ENCODE data around the gene MRPL46.

DNA sequence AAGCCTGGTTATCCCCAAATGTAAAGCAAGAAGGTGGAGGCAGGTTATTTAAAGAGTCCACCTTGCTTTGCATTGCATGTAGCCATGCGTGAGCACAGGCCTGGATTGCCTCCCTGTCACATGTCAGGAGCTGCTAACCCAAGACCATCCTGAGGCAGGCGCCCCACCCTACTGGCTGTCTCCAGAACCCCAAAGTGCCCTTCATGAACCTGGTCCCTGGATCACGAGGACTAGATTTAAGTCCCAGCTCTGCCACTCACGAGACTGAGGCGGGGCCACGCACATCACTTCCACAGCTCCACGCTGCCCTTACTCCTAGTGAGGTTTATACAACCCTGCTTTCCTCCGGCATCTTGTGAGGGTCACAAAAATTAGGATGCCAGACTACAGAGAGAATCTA, 17.6 kb downstream of the MRPL46 start:
- TF ChIP-seq POLR2AphosphoS5 (IDR thresholded peaks at IDR 0.05; ENCODE audit: low read depth) (no peak), EZH2 (IDR thresholded peaks at IDR 0.05; ENCODE audit: low read depth, unreplicated experiment) (no peak), JUNB (IDR thresholded peaks at IDR 0.05; ENCODE audit: unreplicated experiment) (no peak)
- TF ChIP-seq, protein P1, sequence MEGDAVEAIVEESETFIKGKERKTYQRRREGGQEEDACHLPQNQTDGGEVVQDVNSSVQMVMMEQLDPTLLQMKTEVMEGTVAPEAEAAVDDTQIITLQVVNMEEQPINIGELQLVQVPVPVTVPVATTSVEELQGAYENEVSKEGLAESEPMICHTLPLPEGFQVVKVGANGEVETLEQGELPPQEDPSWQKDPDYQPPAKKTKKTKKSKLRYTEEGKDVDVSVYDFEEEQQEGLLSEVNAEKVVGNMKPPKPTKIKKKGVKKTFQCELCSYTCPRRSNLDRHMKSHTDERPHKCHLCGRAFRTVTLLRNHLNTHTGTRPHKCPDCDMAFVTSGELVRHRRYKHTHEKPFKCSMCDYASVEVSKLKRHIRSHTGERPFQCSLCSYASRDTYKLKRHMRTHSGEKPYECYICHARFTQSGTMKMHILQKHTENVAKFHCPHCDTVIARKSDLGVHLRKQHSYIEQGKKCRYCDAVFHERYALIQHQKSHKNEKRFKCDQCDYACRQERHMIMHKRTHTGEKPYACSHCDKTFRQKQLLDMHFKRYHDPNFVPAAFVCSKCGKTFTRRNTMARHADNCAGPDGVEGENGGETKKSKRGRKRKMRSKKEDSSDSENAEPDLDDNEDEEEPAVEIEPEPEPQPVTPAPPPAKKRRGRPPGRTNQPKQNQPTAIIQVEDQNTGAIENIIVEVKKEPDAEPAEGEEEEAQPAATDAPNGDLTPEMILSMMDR (conservative IDR thresholded peaks at IDR 0.05; ENCODE audit: low read depth in 2 of 2): no peak
